Fibroblast of skin of scalp (primary cell): ENCODE results near the gene POLR2J. TPM values are rescaled to one million over a fixed set of nuclear protein-coding genes. Genes with fewer than 3 reads are reported as not detected.
"Not testable (repeated sequence)": the region's sequence is repeated elsewhere in the genome, so short reads cannot be mapped to it uniquely, and the experiment has no call there.

Experiments used
- DNase-seq: peaks from one replicate; pipeline ENCODE4 v3.0.0-alpha.2; 2013
- polyA plus RNA-seq, 2 experiments: library from polyadenylated mRNA; unstranded; fragments of 120-200 nt; gene quantifications; one replicate each; pipeline ENCODE4 v1.2.1, GENCODE V29; 2013; ENCODE audit not compliant: insufficient read length in 2 of 2

The POLR2J gene
- 40.6 TPM for polyA plus RNA-seq (2013, experiment 1 of 2; ENCODE audit: insufficient read length)
- 37.5 TPM for polyA plus RNA-seq (2013, experiment 2 of 2; ENCODE audit: insufficient read length)

DNA sequence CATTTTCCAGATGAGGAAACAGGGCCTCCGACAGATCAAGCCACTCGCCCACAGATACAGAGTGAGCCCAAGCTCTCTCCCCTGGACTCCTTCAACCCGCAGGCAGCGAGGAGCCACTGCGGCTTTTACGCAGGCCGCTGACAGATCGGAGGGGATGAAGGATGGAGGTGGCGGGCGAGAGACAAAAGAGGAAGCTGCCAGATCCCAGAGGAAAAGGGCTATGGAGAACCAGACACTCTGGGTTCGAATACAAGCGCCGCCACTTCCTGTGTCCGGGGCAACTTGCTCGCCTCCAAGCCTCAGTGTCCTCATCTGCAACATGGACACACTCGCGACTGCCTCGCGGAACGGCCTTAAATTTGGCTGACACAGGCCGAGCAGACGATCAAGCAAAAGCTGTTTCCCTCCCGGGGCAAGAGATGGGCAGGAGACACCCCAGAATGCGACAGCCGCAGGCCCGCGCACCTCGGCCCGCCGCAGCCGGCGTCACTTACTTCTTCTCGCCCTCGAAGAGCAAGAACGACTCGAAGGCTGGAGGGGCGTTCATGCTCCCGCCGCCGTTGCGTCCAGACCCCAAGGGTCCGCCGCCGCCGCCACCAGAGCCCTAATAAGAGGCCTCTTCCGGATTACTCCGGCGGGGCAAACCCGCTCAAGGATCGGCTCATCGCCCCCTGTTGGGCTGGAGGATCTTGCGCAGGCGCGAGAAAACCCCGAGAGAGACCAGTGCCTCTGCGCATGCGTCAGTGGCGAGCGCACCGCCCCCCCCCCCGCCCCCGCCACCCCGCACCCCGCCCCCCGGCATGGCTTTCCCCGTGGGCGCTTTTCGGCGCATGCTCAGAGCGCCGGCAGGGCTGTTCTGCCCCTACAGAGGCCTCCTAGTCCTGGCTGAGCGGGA lies at the start of gene POLR2J:
POLR2J (minus strand) TSS at position 609 of the 895 bp plus-strand sequence; CDS start at position 547, 62 bp downstream.
- DNase-seq = peak; percentile 77

GRCh38 chr7:102527822-102528793 lies 49.4 kb upstream of the POLR2J start:
- DNase-seq = not testable (repeated sequence)

DNA sequence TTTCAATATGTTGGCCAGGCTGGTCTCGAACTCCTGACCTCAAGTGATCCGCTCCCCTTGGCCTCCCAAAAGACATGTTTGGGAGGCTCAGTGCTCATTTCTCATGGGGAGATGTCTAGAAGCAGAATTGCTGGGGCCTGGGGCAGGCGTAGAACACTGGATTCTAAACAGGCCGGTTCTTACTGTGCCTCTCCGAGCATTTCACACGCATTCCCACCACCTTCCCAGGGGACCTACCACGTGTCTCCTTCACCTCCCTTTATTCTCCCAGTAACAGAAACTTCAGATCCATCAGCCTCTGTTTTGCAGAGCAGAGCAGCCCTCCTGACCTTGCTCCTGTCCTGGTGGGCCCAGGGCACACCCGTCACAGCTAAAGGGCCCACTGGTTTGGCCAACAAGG lies 48.5 kb upstream of the POLR2J start:
- DNase-seq = not testable (repeated sequence)

GRCh38 chr7:102524803-102525202 lies 46.1 kb upstream of the POLR2J start:
- not testable (repeated sequence) for DNase-seq

GRCh38 chr7:102520797-102521196 lies 42.1 kb upstream of the POLR2J start:
- DNase-seq = not testable (repeated sequence)

DNA sequence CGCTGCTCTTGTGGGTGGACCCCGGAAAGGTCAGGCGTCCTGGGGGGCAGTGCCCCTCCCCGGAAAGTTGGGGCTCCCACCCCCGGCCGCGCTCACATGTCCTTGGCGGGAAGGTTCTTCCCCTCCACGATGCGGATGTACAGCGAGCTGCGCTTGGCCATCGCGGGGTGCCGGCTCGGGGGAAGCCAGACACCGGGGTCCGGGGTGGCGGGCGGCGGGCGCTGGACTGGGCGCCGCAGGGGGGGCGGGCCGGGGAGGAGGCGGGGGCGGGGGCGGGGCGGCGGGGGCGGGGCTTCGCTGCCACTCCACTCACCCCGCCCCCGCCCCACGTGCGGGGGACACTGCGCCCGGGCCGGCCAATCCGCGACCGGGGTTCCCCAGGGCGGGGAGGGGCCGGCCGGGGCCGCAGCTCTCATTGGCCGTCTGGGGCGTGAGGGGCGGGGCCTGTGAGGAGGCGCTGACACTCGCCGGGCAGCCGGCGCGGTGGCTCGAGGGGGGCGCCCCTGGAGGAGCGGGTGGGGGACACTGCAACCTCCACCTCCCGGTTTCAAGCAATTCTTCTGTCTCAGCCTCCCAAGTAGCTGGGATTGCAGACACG lies 38.9 kb upstream of the POLR2J start, which contains the start of gene RASA4B:
RASA4B (minus strand) TSS at position 228 of the 598 bp plus-strand sequence; CDS start at position 161, 67 bp downstream.
- peak; percentile 29 for DNase-seq

- not testable (repeated sequence) for DNase-seq
Observed at GRCh38 chr7:102516951-102517350, 38.2 kb upstream of the POLR2J start.

GRCh38 chr7:102515889-102516288 lies 37.2 kb upstream of the POLR2J start:
- not testable (repeated sequence) for DNase-seq

- not testable (repeated sequence) for DNase-seq
Observed at GRCh38 chr7:102514881-102515721, 36.4 kb upstream of the POLR2J start.

GRCh38 chr7:102512642-102513221 lies 34.0 kb upstream of the POLR2J start:
- DNase-seq = peak; percentile 96

DNA sequence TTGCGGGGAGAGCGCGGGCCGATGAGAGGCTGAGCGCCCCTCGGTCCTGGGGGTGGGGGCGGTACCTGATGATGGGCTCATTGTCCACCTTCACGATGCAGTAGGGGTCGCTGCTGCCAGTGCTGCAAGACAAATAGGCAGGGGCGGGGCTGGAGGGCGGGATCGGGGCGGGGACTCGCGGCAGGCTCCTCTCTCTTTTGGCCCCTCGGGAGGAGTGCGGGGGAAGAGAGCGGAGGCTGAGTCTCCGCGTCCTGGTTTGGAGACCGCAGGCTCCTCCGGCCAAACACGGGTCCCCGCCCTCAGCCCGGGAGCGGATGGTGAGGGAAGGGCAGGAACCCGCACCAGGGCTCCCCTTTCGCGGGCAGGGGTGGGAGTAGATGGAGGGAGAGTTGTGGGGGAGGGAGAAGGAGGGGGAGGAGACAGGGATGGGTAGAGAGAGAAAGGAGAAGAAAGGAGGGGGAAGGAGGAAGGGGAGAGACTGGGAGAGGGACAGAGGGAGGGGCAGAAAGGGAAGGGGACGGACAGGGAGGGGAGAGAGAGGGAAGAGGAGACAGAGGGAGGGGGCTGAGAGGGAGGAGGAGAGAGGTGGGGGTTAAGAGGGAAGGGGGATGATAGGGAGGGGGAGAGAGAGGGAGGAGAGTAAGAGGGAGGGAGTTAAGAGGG lies 33.3 kb upstream of the POLR2J start:
- not testable (repeated sequence) for DNase-seq

- not testable (repeated sequence) for DNase-seq
Observed at GRCh38 chr7:102510575-102510974, 31.9 kb upstream of the POLR2J start.

GRCh38 chr7:102507410-102508088 lies 28.8 kb upstream of the POLR2J start:
- not testable (repeated sequence) for DNase-seq

GRCh38 chr7:102505298-102506185 lies 26.8 kb upstream of the POLR2J start:
- not testable (repeated sequence) for DNase-seq

DNA sequence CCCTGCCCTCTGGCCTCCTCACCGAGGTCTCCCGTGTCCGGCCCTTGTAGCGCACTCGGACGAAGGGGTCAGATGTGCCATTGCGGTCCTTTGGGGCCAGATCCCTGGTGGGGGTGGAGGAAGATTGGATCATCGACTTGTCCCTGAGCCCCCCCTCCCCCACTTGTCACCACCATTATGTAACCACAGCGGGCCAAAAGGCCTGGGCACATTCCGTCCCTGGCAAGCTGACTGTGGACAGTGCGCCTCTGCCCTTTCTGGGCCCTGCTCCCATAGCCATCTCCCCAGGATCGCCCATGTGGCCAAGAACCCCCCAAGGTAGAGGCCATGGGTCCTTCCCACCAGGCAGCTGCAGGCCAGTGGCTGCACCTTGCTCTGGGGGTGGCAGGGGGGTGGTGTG lies 24.4 kb upstream of the POLR2J start:
- not testable (repeated sequence) for DNase-seq

DNA sequence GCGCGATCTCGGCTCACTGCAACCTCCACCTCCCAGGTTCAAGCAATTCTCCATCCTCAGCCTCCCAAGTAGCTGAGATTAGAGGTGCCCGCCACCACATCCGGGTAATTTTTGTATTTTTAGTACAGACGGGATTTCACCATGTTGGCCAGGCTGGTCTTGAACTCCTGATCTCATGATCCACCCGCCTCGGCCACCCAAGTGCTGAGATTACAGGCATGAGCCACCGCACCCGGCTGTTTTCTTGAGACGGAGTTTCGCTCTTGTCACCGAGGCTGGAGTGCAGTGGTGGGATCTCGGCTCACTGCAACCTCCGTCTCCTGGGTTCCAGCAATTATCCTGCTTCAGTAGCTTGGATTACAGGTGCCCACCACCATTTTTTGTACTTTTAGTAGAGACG lies 19.6 kb upstream of the POLR2J start:
- not testable (repeated sequence) for DNase-seq

GRCh38 chr7:102497308-102497707 lies 18.6 kb upstream of the POLR2J start:
- DNase-seq = not testable (repeated sequence)

DNA sequence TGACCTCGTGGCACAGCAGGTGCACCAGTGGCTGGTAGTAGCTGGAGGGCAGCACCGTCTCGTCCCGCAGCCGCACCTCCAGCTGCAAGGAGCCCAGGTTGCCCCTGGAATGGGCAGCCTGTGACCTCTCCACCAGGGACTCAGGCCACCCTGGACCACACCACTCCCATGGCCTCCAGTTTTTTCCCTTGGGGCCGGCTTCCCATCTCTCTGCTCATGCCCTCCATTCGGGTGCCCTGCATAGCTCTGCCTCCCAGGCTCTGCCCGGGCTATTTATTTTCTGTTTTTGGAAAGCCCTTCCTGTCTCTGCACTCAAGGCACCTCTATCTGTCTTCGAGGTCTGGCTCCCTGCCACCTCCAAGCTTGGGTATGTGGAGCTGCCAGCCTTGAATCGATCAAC lies 18.1 kb upstream of the POLR2J start:
- DNase-seq = not testable (repeated sequence)
